ENCODE results near the gene CGB7. TPM values are rescaled to one million over a fixed set of nuclear protein-coding genes. Genes with fewer than 3 reads are reported as not detected.
A peak's percentile ranks its signal among the peaks of the same experiment; 100 is the strongest.

Gene CGB7
- total RNA-seq, 1 donor from 2014 or later, result not detected

- H3K27ac ChIP-seq, result no peak overlapping the region
- no peaks in the 10 kb centered on the region for H3K4me1 ChIP-seq
- Mint-ChIP-seq H3K4me3 (peak overlapping the region; percentile 21), H3K27me3 (ENCODE audit: insufficient read depth, low read depth) (no peaks in the 10 kb centered on the region), H3K27ac (no peak overlapping the region), H3K36me3 (peaks cover 24% of the 10 kb centered on the region), H3K9me3 (no peaks in the 10 kb centered on the region), H3K4me1 (no peaks in the 10 kb centered on the region)
- H3F3A ChIP-seq (ENCODE audit: low read depth), result peaks cover 55% of the 10 kb centered on the region
- H3K79me2 ChIP-seq (ENCODE audit: low read depth), result peaks cover 88% of the 10 kb centered on the region
- peaks cover 15% of the 10 kb centered on the region for H3K36me3 ChIP-seq
- TF ChIP-seq EZH2 (IDR thresholded peaks at IDR 0.05) (no peak), EZH2phosphoT487 (IDR thresholded peaks at IDR 0.05) (no peak), CTCF (IDR thresholded peaks at IDR 0.05) (no peak)
- no peak overlapping the region for H3K4me2 ChIP-seq
- DNase-seq (ENCODE audit: low spot score), result no peak
- H3K9me3 ChIP-seq (ENCODE audit: low read depth), result no peaks in the 10 kb centered on the region
- peaks cover 99% of the 10 kb centered on the region for H4K20me1 ChIP-seq (ENCODE audit: low read depth)
- H3K27me3 ChIP-seq, result no peaks in the 10 kb centered on the region
- no peak overlapping the region for H3K4me3 ChIP-seq
- no peak overlapping the region for H3K9ac ChIP-seq
- H2AFZ ChIP-seq (replicated peaks), result no peak overlapping the region
Measured at GRCh38 chr19:49092686-49093085, 35.1 kb upstream of the CGB7 start.

DNA sequence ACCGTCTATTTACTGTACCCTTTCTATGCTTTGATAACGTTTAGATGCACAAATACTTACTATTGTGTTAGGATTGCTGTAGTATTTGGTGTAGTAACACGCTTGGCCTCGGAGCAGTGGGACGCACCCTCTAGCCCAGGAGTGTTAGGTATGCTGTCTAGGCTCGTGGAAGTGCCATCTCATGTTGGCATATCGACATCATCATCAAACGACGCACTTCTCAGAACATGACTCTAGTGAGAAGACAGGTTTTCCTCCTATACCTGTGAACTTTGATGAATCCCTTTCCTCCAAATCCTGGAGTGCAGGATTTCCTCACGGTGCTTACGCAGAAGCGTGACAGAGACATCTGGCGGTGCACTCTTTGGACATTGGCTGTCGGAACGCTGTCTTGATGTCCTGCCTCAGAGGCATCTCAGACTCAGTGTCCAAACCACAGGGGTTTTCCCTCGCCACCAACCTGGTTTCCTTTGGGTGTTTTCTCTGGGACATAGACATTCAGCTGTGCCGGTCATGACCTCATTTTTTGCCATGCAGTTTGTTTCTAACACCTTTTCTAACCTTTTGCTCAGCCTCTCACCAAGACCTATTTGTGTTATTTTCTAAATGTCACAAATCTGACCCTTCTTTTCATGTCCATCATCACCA is 34.0 kb upstream of the CGB7 start:
- H3K9me3 Mint-ChIP-seq, result no peaks in the 10 kb centered on the region
- Histone ChIP-seq H3K4me3 (no peak overlapping the region), H3K9ac (no peak overlapping the region), H3K4me1 (peaks cover 10% of the 10 kb centered on the region), H3K4me2 (no peak overlapping the region), H3K9me3 (ENCODE audit: low read depth) (no peaks in the 10 kb centered on the region), H3F3A (ENCODE audit: low read depth) (peaks cover 44% of the 10 kb centered on the region), H4K20me1 (ENCODE audit: low read depth) (peaks cover 99% of the 10 kb centered on the region), H3K27me3 (no peaks in the 10 kb centered on the region), H2AFZ (replicated peaks) (no peak overlapping the region), H3K27ac (no peak overlapping the region), H3K36me3 (peaks cover 12% of the 10 kb centered on the region), H3K79me2 (ENCODE audit: low read depth) (peaks cover 99% of the 10 kb centered on the region)
- no peak overlapping the region for H3K27ac Mint-ChIP-seq
- no peaks in the 10 kb centered on the region for H3K27me3 Mint-ChIP-seq (ENCODE audit: insufficient read depth, low read depth)
- no peak for TF ChIP-seq EZH2 (IDR thresholded peaks at IDR 0.05)
- TF ChIP-seq CTCF (IDR thresholded peaks at IDR 0.05), result no peak
- no peak for TF ChIP-seq EZH2phosphoT487 (IDR thresholded peaks at IDR 0.05)
- H3K36me3 Mint-ChIP-seq, result peaks cover 30% of the 10 kb centered on the region
- DNase-seq (ENCODE audit: low spot score), result no peak
- no peak overlapping the region for H3K4me3 Mint-ChIP-seq
- H3K4me1 Mint-ChIP-seq, result peaks cover 8% of the 10 kb centered on the region

- Histone ChIP-seq H3K9ac (peak overlapping the region; percentile 96), H3K4me1 (peaks cover 18% of the 10 kb centered on the region), H3K36me3 (peaks cover 7% of the 10 kb centered on the region), H3K27ac (no peak overlapping the region), H3K9me3 (ENCODE audit: low read depth) (no peaks in the 10 kb centered on the region), H3K4me2 (peak overlapping the region; percentile 100), H4K20me1 (ENCODE audit: low read depth) (peaks cover 59% of the 10 kb centered on the region), H2AFZ (replicated peaks) (no peak overlapping the region), H3F3A (ENCODE audit: low read depth) (peaks cover 14% of the 10 kb centered on the region), H3K4me3 (peak overlapping the region; percentile 89), H3K79me2 (ENCODE audit: low read depth) (peaks cover 59% of the 10 kb centered on the region), H3K27me3 (peaks cover 4% of the 10 kb centered on the region)
- TF ChIP-seq CTCF (IDR thresholded peaks at IDR 0.05), result no peak
- TF ChIP-seq EZH2 (IDR thresholded peaks at IDR 0.05), result no peak
- TF ChIP-seq EZH2phosphoT487 (IDR thresholded peaks at IDR 0.05), result no peak
- Mint-ChIP-seq H3K36me3 (peaks cover 16% of the 10 kb centered on the region), H3K27ac (peak overlapping the region; percentile 94), H3K27me3 (ENCODE audit: insufficient read depth, low read depth) (peaks cover 2% of the 10 kb centered on the region), H3K9me3 (no peaks in the 10 kb centered on the region), H3K4me1 (peaks cover 20% of the 10 kb centered on the region), H3K4me3 (peak overlapping the region; percentile 97)
- DNase-seq (ENCODE audit: low spot score), result no peak
Measured at GRCh38 chr19:49086296-49086695, 28.7 kb upstream of the CGB7 start.

Data from neural progenitor cell (in vitro differentiated cells).